GM18909 (cell line): ENCODE results near the gene RSPH10B.
"Not testable (repeated sequence)": the region's sequence is repeated elsewhere in the genome, so short reads cannot be mapped to it uniquely, and the experiment has no call there.

Experiments
- ATAC-seq: cut with Tn5 transposase; IDR thresholded peaks from one replicate; pipeline ENCODE4 v1.9.1; 2021; ENCODE audit warnings: mild to moderate bottlenecking; ENCODE audit not compliant: unreplicated experiment, poor library complexity

RSPH10B gene

DNA sequence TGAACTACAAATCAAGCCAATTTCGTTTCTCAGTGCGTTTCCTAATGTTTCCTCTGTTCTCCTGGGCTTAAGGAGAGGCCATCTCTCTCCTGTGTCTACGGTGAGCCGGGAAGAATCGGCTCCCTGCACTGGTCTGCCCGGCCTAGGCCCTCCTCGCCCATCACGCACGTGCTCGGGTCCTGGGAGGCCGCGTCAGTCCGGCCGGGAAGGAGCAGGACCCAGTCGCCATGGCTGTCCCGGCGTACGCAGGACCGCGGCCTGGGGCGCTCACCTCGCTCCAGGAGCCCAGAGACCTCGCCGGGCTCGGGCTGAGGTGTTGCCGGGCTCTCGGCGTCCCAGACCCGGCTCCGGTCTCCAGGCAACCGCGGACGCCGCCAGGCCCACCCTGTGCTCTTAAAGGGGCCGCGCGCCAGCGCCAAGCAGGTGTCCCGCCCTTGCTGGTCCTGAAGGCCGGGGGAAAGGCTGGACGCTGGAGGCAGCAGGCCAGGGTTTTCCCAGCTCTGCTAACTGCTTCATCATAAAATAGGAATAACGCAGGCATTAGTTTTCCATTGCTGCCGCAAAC is at the start of gene RSPH10B:
Gene RSPH10B (minus strand): TSS at position 343 of the 565 bp plus-strand sequence. CDS start 3,573 bp downstream, outside the sequence.
- not testable (repeated sequence) for ATAC-seq

DNA sequence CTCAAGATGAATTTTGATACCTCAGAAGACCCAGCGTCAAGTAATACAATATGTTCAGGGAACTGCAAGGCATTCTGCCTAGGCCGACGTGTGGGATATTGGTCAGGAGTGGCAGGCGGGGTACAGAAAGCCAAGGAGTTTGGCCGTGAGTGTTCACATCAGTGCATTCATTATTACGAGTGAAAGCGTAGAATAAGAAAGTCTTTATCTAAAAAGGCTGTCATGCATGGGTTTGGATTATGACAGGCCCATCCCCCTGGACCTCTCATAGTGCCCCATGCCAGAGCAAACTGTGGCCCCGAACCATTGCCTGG is 46.1 kb upstream of the RSPH10B start:
- ATAC-seq: no peak

GRCh38 chr7:6015917-6016652 is 45.6 kb upstream of the RSPH10B start:
- no peak for ATAC-seq

- ATAC-seq: no peak
Observed at GRCh38 chr7:6012355-6013104, 42.0 kb upstream of the RSPH10B start.

GRCh38 chr7:6011541-6011940 is 41.1 kb upstream of the RSPH10B start:
- no peak for ATAC-seq

GRCh38 chr7:6010370-6010769 is 39.9 kb upstream of the RSPH10B start:
- not testable (repeated sequence) for ATAC-seq

DNA sequence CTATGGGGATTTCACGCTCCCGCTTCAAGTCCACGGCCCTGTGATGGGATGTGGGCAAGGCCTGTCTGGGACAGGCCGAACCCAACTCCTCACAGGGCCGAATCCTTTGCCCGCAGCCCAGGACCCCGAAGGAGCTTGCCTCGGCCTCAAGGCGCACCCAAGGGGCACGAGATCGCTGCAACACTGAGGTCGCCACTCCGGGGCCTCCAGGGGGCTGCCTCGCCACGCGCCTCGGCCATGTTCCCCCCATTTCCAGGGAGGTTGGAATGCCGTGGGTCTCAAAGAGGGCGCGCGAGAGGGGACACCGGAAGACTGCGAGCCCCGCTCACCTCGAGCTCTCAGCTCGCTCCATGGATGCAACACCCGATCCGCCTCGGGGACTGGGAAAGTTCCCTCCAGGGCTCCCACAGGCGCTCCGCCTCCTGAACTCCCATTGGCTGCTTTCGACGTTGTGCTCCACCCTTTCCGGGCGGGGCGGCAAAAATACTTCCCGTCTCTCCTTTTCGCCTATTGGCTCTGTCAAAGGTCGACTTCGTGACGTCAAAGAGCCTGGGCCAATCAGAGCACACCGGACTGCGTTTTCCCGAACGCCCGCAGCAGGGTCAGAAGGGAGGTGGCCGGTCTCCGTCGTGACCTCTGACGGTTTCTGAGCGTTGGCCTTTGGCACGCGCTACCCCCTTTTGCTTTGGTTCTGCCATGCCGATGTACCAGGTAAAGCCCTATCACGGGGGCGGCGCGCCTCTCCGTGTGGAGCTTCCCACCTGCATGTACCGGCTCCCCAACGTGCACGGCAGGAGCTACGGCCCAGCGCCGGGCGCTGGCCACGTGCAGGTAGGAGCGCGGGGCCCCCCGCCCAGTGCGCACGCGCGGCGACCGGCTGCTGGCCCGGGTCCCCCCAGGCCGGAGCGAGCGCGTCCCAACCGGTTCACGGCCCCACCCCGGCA is 38.5 kb upstream of the RSPH10B start, which contains the start of the genes AIMP2 and PMS2:
Gene AIMP2 (plus strand): TSS at position 605 of the 944 bp plus-strand sequence. CDS start 92 bp downstream, at position 697.
Gene PMS2 (minus strand): TSS at position 382 of the 944 bp plus-strand sequence. CDS start 30 bp downstream, at position 352.
- ATAC-seq: peak; percentile 94

DNA sequence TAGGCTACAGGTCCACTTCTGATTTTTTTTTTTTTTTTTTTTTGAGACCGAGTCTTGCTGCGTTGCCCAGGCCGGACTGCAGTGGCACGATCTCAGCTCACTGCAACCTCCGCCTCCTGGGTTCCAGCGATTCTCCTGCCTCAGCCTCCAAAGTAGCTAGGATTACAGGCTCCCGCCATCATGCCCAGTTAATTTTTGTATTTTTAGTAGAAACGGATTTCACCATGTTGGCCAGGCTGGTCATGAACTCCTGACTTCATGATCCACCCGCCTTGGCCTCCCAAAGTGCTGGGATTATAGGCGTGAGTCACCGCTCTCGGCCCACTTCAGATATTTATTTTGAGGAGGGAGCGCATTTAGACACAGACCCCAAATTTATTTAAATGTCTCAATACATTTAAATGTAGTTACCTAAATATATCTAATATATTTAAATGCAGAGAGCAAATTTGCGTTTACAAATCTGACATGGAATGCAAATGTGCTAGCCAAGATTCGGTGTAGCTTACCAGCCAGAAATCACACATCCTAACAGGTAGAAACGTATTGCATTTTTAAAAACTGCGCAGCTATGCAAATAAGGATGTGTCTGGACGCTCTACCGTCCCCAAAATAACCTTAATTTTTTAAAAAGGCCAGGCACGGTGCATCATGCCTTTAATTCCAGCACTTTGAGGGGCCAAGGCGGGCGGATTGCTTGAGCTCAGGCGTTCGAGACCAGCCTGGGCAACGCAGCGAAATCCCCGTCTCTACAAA is 37.5 kb upstream of the RSPH10B start:
- not testable (repeated sequence) for ATAC-seq

DNA sequence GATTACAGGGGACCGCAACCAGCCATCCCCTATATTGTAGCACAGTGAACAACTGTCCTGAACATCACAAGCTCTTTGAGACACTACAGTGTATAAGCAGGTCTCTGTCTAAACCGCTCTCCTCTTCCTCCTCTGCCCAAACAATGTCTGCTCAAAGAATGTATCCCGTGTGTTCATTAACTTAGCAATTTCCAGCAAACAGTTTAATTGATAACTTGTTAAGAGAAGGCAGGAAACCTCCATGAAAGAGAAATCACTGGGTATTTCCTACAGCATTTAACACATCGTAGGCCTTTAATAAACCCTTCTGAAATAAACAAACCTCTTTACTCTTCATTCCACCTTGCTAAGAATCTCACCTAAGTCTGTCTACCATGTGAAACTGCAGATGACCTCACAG is 36.9 kb upstream of the RSPH10B start:
- ATAC-seq: no peak

DNA sequence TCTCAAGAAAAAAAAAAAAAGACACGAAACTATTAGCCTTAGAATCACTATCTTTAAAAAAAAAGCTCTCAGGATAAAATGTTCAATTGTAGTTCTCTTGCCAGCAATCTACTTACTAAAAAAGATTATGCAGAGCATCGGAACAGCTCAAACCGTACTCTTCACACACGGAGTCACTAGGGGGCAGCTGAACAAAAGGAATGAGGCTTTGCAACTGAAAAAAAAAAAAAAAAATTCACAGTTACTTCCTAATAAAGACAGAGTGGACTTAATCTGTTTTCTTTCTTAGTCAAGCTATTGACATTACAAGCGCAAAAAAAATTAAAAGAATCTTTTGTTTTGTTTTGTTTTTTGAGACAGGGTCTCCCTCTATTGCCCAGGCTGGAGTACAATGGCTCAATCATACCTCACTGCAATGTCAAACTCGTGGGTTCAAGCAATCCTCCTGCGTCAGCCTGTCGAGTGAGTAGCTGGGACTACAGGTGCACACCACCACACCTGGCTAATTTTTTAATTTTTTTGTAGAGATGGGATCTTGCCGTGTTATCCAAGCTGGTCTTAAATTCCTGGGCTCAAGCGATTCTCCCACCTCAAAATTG is 26.8 kb upstream of the RSPH10B start:
- no peak for ATAC-seq

GRCh38 chr7:5987061-5987460 is 16.6 kb upstream of the RSPH10B start:
- ATAC-seq: not testable (repeated sequence)

GRCh38 chr7:5979680-5980314 is 9.3 kb upstream of the RSPH10B start:
- ATAC-seq: not testable (repeated sequence)

GRCh38 chr7:5973580-5973979 is 3.1 kb upstream of the RSPH10B start:
- ATAC-seq: not testable (repeated sequence)

DNA sequence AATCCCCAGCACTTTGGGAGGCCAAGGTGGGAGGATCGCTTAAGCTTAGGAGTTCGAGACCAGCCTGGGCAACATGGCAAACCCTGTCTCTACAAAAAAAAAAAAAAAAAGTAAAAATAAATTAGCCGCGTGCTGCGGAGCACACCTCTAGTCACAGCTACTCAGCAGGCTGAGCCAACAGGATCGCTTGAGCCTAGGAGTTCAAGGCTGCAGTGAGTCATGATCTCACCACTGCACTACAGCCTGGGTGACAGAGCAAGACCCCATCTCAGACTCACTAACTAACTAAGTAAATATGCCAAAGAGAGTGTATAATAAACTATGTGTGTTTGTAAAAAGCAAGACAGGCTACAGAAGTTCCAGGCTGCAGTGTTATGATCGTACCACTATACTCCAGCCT is 6.7 kb downstream of the RSPH10B start:
- not testable (repeated sequence) for ATAC-seq

GRCh38 chr7:5963205-5963604 is 7.3 kb downstream of the RSPH10B start:
- ATAC-seq: not testable (repeated sequence)

- ATAC-seq: not testable (repeated sequence)
Observed at GRCh38 chr7:5934945-5935450, 35.5 kb downstream of the RSPH10B start.

DNA sequence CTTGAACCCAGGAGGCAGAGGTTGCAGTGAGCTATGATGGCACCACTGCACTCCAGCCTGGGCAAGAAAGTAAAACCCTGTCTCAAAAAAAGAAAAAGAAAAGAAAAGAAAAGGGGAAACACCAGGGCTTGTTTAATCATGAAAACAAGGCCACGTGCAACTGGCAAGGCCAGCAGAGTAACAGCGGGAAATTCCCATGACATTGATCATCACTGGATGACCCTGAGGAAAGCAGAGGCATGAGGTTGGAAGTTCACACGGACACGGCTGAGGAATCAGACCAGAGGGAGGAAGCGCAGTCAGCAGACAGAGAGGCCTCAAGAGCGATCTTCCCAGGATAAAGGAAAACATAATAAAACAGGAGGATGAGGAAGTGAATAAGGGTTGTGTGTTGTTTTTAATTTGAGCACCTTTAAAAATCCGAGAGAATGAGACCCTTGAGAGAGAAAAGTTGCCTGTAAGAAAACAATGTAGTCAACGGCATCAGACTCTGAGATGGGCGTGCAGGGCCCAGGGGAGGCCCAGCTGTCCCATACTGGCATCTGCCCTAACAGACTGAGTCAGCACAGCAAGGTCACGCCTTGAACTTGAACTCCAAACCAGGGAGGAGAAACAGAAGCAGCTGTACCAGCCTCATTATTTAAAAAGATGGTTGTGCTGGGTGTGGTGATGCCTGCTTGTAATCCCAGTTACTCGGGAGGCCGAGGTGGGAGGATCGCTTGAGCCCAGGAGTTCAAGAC is 38.4 kb downstream of the RSPH10B start:
- ATAC-seq: not testable (repeated sequence)

DNA sequence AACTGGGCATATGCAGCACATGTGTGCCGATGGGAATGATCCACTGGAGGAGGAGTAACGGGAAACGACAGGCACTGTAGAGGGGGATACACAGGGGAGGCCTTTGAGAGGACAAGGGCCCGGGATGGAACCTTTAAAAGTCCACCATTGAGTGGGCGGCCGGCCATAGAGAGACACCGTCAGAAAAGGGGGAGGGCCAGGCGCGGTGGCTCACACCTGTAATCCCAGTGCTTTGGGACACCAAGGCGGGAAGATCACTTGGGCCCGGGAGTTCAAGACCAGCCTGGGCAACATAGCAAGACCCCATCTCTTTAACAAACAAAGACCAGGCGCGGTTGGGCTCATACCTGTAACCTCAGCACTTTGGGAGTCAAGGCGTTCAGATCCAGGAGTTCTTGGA is 39.2 kb downstream of the RSPH10B start:
- ATAC-seq: not testable (repeated sequence)
